Epidermal melanocyte (primary cell): ENCODE measurements around the gene UBL7.

Experiments used
- DNase-seq: peaks from one replicate; pipeline ENCODE4 v3.0.0; 2011; ENCODE audit warnings: low spot score; ENCODE audit not compliant: insufficient read length

UBL7 gene

GRCh38 chr15:74423431-74424257, 37.3 kb downstream of the UBL7 start:
- no peak for DNase-seq

- DNase-seq: peak; percentile 55
Measured at GRCh38 chr15:74422652-74423430, 38.1 kb downstream of the UBL7 start.

GRCh38 chr15:74422265-74422651, 38.7 kb downstream of the UBL7 start:
- no peak for DNase-seq

- DNase-seq: peak; percentile 88
Measured at GRCh38 chr15:74421302-74422245, 39.4 kb downstream of the UBL7 start.

GRCh38 chr15:74420193-74420905, 40.6 kb downstream of the UBL7 start:
- no peak for DNase-seq

GRCh38 chr15:74419432-74419831, 41.5 kb downstream of the UBL7 start:
- no peak for DNase-seq

GRCh38 chr15:74418575-74419338, 42.2 kb downstream of the UBL7 start:
- DNase-seq: no peak

- no peak for DNase-seq
Measured at GRCh38 chr15:74417670-74418069, 43.3 kb downstream of the UBL7 start.

- no peak for DNase-seq
Measured at GRCh38 chr15:74417225-74417624, 43.7 kb downstream of the UBL7 start.

- no peak for DNase-seq
Measured at GRCh38 chr15:74415966-74416916, 44.7 kb downstream of the UBL7 start.

- no peak for DNase-seq
Measured at GRCh38 chr15:74414603-74415338, 46.2 kb downstream of the UBL7 start.

- DNase-seq: no peak
Measured at GRCh38 chr15:74414081-74414580, 46.8 kb downstream of the UBL7 start.

- no peak for DNase-seq
Measured at GRCh38 chr15:74413350-74414080, 47.4 kb downstream of the UBL7 start.

- DNase-seq: no peak
Measured at GRCh38 chr15:74412159-74412558, 48.8 kb downstream of the UBL7 start.

GRCh38 chr15:74411686-74412085, 49.3 kb downstream of the UBL7 start:
- no peak for DNase-seq

GRCh38 chr15:74410502-74410901, 50.5 kb downstream of the UBL7 start:
- DNase-seq: no peak

- no peak for DNase-seq
Measured at GRCh38 chr15:74409225-74409624, 51.7 kb downstream of the UBL7 start.
